Fibroblast of lung (primary cell): ENCODE data around the gene UNC79. TPM values are rescaled to one million over a fixed set of nuclear protein-coding genes. Genes with fewer than 3 reads are reported as not detected.

Experiments
- DNase-seq, 2 donors: peaks; one replicate each; pipeline versions ENCODE4 v3.0.0 to v3.0.0-alpha.2; 2010; ENCODE audit warnings: low read depth in 2 of 2
- H2AFZ ChIP-seq: 2 replicates; pipeline ENCODE4 v1.5.1; 2012; ENCODE audit warnings: low read length, control low read depth, inconsistent platforms
- H3K27ac ChIP-seq: 2 replicates; pipeline ENCODE4 v1.5.1; 2011; ENCODE audit warnings: low read length, control low read depth; ENCODE audit not compliant: insufficient read depth
- H3K27me3 ChIP-seq: 2 replicates; pipeline ENCODE4 v1.5.1; 2011; ENCODE audit warnings: mild to moderate bottlenecking, low read length; ENCODE audit not compliant: control insufficient read depth, insufficient read depth
- H3K36me3 ChIP-seq: 2 replicates; pipeline ENCODE4 v1.5.1; 2011; ENCODE audit warnings: low read length; ENCODE audit not compliant: control insufficient read depth, insufficient read depth
- H3K4me1 ChIP-seq: 2 replicates; pipeline ENCODE4 v1.5.1; 2011; ENCODE audit warnings: low read length; ENCODE audit not compliant: control insufficient read depth, insufficient read depth; ENCODE audit errors: extremely low read depth
- H3K4me2 ChIP-seq: 2 replicates; pipeline ENCODE4 v1.5.1; 2011; ENCODE audit warnings: low read length, control low read depth; ENCODE audit not compliant: insufficient read depth; ENCODE audit errors: extremely low read depth
- H3K4me3 ChIP-seq, 4 experiments: fragments of 200-600 bp in 1 of 4; sonication (generic) in 1 of 4; replicated peaks in 1 of 4; 2 replicates each; pipeline ENCODE4 v1.5.1; 2011 to 2016; ENCODE audit warnings: low read length in 4 of 4, low read depth in 3 of 4, mild to moderate bottlenecking in 3 of 4, control low read depth in 2 of 4, inconsistent platforms in 1 of 4, mixed read lengths in 1 of 4; ENCODE audit not compliant: insufficient read depth in 1 of 4; ENCODE audit errors: control extremely low read depth in 1 of 4
- H3K79me2 ChIP-seq: 2 replicates; pipeline ENCODE4 v1.5.1; 2012; ENCODE audit warnings: mild to moderate bottlenecking, low read length, inconsistent platforms; ENCODE audit not compliant: control insufficient read depth, insufficient read depth
- H3K9ac ChIP-seq: 2 replicates; pipeline ENCODE4 v1.5.1; 2011; ENCODE audit warnings: mild to moderate bottlenecking, low read length, control low read depth; ENCODE audit not compliant: insufficient read depth
- H3K9me3 ChIP-seq: 2 replicates; pipeline ENCODE4 v1.5.1; 2012; ENCODE audit warnings: low read depth, low read length; ENCODE audit not compliant: control insufficient read depth, insufficient read depth
- H4K20me1 ChIP-seq: 2 replicates; pipeline ENCODE4 v1.5.1; 2011; ENCODE audit warnings: low read length; ENCODE audit not compliant: control insufficient read depth, insufficient read depth; ENCODE audit errors: extremely low read depth
- EZH2 ChIP-seq: IDR thresholded peaks from 2 replicates; pipeline ENCODE4 v1.5.1; 2012; ENCODE audit warnings: low read length, control low read depth, mild to moderate bottlenecking; ENCODE audit errors: missing control alignments
- polyA plus RNA-seq, 2 donors: library from polyadenylated mRNA; depleted of rRNA in 1 of 2; stranded (reverse) in 1 of 2; unstranded in 1 of 2; fragments of >200 nt; gene quantifications; 2 replicates each; pipeline ENCODE4 v1.2.1, GENCODE V29; 2011 to 2012; ENCODE audit warnings: missing spikeins in 1 of 2
- total RNA-seq: library from RNA; depleted of rRNA; stranded (reverse); fragments of >200 nt; gene quantifications from 2 replicates; pipeline ENCODE4 v1.2.1, GENCODE V29; 2014
- TF ChIP-seq, protein P1 (sequence below), 2 donors: IDR thresholded peaks in 1 of 2; conservative IDR thresholded peaks in 1 of 2; 1 replicate in 1 of 2; 2 replicates in 1 of 2; pipeline ENCODE4 v1.5.1; 2011 to 2012; ENCODE audit warnings: low read length in 2 of 2, control low read depth in 1 of 2, inconsistent platforms in 1 of 2, low read depth in 1 of 2, mild to moderate bottlenecking in 1 of 2

UNC79 gene
- total and polyA plus RNA-seq, 2 donors (not counting 1 experiment from before 2014, with no cell fraction given): 0.02 to 0.17 TPM

DNA sequence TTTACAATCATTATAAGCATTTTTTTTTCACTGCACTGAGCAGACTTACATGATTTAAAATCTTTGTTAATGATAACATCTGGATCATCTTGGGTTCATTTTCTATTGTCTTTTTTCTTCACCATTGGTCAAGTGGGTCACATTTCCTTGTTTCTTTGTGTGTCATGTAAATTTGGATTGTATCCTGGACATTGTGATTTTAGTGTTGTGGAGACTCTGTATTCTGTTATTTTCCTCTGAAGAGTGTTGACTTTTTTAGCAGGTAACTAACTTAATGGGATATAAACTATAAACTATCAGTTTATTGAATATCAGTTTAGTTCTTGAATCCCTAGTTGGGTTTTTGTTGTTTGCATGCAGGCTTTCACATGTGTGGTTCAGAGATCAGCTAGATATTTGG, 4.0 kb upstream of the UNC79 start:
- Histone ChIP-seq H3K9me3 (no peaks in the 10 kb centered on the region), H3K9ac (no peak overlapping the region), H3K27me3 (no peaks in the 10 kb centered on the region), H4K20me1 (no peaks in the 10 kb centered on the region), H3K79me2 (no peaks in the 10 kb centered on the region), H3K4me3 (no peak overlapping the region), H3K36me3 (no peaks in the 10 kb centered on the region), H3K4me1 (no peaks in the 10 kb centered on the region), H3K27ac (no peak overlapping the region), H3K4me2 (no peak overlapping the region), H2AFZ (no peak overlapping the region)
- no peak for DNase-seq
- TF ChIP-seq EZH2: no peak
- TF ChIP-seq, protein P1, sequence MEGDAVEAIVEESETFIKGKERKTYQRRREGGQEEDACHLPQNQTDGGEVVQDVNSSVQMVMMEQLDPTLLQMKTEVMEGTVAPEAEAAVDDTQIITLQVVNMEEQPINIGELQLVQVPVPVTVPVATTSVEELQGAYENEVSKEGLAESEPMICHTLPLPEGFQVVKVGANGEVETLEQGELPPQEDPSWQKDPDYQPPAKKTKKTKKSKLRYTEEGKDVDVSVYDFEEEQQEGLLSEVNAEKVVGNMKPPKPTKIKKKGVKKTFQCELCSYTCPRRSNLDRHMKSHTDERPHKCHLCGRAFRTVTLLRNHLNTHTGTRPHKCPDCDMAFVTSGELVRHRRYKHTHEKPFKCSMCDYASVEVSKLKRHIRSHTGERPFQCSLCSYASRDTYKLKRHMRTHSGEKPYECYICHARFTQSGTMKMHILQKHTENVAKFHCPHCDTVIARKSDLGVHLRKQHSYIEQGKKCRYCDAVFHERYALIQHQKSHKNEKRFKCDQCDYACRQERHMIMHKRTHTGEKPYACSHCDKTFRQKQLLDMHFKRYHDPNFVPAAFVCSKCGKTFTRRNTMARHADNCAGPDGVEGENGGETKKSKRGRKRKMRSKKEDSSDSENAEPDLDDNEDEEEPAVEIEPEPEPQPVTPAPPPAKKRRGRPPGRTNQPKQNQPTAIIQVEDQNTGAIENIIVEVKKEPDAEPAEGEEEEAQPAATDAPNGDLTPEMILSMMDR (conservative IDR thresholded peaks at IDR 0.05 in 1 of 2, IDR thresholded peaks at IDR 0.05 in 1 of 2; ENCODE audit: low read depth in 1 of 2, low read length in 2 of 2): no peak

DNA sequence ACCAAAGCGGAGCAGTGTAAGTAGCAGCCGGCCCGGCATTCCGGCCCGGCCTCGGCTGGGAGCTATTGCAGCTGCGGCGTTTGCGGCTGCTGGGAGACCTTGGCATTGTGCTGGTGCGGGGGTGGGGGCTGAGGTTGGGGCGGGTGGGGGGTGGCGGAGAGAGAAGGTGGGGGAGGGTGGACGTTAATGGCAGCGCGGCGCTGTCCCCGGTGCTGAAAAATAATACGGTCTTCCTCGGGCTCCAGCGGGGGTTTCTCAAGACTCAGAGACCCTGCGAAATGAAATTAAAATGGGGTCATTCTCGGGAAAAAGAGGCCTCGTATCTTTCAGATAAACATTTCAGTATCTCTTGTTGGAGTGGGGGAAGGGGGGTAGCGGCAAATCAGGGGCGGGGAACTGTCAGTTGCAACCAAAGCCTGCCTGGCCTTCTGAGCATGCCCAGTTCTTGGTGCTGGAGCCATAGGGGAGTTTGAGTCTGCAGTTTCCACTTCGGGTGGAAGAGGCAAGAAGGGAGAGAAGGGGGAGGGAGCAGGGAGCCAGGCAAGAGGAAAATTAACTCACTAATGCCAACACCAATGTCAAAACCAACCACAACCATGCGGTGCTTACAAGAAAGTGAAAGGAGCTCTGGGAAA, 414 bp downstream of the UNC79 start:
- Histone ChIP-seq H3K9me3 (no peaks in the 10 kb centered on the region), H3K4me1 (no peaks in the 10 kb centered on the region), H3K79me2 (no peaks in the 10 kb centered on the region), H3K27me3 (no peaks in the 10 kb centered on the region), H3K9ac (no peak overlapping the region), H4K20me1 (no peaks in the 10 kb centered on the region), H3K4me2 (no peak overlapping the region), H2AFZ (no peak overlapping the region), H3K27ac (no peak overlapping the region), H3K36me3 (no peaks in the 10 kb centered on the region), H3K4me3 (peak overlapping the region in 1 of 4 experiments; percentile 14)
- TF ChIP-seq EZH2: no peak
- TF ChIP-seq, protein P1 (conservative IDR thresholded peaks at IDR 0.05 in 1 of 2, IDR thresholded peaks at IDR 0.05 in 1 of 2; ENCODE audit: low read depth in 1 of 2, low read length in 2 of 2): no peak
- DNase-seq: peak; percentile 0 to 27

DNA sequence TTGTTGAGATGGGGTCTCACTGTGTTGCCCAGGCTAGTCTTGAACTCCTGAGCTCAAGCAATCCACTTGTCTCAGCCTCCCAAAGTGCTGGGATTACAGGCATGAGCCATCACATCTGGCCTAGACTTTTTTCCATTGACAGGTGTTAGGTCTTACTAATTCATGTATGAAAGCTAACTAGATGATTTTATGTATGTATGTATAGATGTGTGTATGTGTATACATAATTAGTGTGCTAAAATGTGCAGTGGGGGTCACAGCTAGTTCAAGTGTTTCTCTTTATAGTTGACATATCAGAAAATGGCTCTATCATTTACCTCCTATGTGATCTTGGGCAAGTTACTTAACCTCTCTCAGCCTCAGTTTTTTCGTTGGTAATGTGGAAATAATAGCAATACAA, 23.5 kb downstream of the UNC79 start:
- no peaks in the 10 kb centered on the region for H3K27me3 ChIP-seq
- H3K4me1 ChIP-seq: no peaks in the 10 kb centered on the region
- TF ChIP-seq, protein P1 (conservative IDR thresholded peaks at IDR 0.05 in 1 of 2, IDR thresholded peaks at IDR 0.05 in 1 of 2; ENCODE audit: low read depth in 1 of 2, low read length in 2 of 2): no peak
- no peak overlapping the region for H3K4me3 ChIP-seq
- no peak overlapping the region for H3K4me2 ChIP-seq
- DNase-seq: no peak
- H3K27ac ChIP-seq: no peak overlapping the region
- H3K79me2 ChIP-seq: no peaks in the 10 kb centered on the region
- H4K20me1 ChIP-seq: no peaks in the 10 kb centered on the region
- H3K9ac ChIP-seq: no peak overlapping the region
- H3K36me3 ChIP-seq: no peaks in the 10 kb centered on the region
- no peaks in the 10 kb centered on the region for H3K9me3 ChIP-seq
- no peak overlapping the region for H2AFZ ChIP-seq
